ENCODE data around the gene ELOF1. TPM values are rescaled to one million over a fixed set of nuclear protein-coding genes. Genes with fewer than 3 reads are reported as not detected.
"Not testable (repeated sequence)": the region's sequence is repeated elsewhere in the genome, so short reads cannot be mapped to it uniquely, and the experiment has no call there.

ELOF1 gene
- 10 to 100 TPM; 14.7 to 45.7 (median 37.2) TPM for total RNA-seq

DNA sequence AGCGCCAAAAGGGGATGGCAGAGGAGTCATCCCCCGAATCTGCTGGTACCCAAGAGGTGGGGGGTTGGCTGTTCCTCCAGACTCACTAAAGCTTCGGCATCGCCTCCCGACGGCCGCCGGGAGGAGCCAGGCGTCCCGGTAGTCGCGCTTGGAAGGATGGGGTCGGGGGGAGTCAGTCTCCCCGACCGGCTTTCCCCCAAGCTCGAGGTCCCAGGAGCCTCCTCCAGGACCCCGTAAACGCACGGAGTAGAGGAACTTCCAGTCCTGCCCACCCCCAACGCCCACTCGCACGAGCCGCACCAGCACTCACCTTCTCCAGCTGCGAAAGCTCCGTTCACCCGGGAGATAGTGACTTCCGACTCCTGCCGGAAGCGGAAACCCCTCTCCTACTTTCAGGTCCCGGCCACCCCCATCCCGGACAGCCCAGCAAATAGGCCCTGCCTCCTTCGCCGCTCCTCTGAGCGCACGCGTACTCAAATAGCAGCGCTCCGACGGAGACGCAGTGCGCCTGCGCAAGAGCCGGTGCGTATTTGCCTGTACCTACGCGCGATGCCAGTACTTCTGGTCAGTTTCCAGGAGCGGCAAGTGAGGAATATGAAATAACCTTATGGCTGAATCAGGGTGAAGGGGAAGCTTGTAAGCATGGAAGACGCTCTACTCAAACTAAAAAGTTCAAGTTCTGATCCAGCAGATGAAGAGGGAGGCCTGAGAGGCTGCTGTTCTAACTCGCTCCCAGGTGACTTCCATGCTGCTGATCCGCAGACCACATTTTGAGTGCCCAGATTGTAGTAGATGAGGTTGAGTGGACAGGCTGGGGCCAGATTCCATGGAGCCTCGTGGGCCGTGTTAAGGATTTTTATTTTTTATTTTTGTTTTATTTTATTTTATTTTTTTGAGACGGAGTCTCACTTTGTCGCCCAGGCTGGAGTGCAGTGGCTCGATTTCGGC, at the start of gene ELOF1:
Gene ELOF1, minus strand, starts transcription at position 350 of the 948 bp plus-strand sequence. CDS start 4,883 bp downstream, outside the sequence.
- WGBS, 2 donors (ENCODE audit: low coverage in 1 of 2) = 1 to 5% methylated on average over 8 to 55 of the region's 57 CpGs
- Histone ChIP-seq H3K4me1 (peaks cover 6 to 33% (median 22%) of the 10 kb centered on the region in 4 donors), H3K27ac (peak within 1 kb of the TSS; percentile 83 to 90 (median 85)), H3K36me3 (no peaks in the 10 kb centered on the region), H3K9me3 (no peaks in the 10 kb centered on the region), H3K27me3 (no peaks in the 10 kb centered on the region), H3K4me3 (peak within 1 kb of the TSS; percentile 51 to 83 (median 78))
- peak; percentile 84 for TF ChIP-seq POLR2A (IDR thresholded peaks at IDR 0.05)
- TF ChIP-seq EP300 (IDR thresholded peaks at IDR 0.05; ENCODE audit: low read depth) = no peak
- peak; percentile 90 to 94 (median 93) for TF ChIP-seq POLR2AphosphoS5 (IDR thresholded peaks at IDR 0.05)
- TF ChIP-seq, protein P1, sequence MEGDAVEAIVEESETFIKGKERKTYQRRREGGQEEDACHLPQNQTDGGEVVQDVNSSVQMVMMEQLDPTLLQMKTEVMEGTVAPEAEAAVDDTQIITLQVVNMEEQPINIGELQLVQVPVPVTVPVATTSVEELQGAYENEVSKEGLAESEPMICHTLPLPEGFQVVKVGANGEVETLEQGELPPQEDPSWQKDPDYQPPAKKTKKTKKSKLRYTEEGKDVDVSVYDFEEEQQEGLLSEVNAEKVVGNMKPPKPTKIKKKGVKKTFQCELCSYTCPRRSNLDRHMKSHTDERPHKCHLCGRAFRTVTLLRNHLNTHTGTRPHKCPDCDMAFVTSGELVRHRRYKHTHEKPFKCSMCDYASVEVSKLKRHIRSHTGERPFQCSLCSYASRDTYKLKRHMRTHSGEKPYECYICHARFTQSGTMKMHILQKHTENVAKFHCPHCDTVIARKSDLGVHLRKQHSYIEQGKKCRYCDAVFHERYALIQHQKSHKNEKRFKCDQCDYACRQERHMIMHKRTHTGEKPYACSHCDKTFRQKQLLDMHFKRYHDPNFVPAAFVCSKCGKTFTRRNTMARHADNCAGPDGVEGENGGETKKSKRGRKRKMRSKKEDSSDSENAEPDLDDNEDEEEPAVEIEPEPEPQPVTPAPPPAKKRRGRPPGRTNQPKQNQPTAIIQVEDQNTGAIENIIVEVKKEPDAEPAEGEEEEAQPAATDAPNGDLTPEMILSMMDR (IDR thresholded peaks at IDR 0.05) = peak in 4 of 5 experiments; percentile 23 to 41 (median 34)
- peak; percentile 98 for DNase-seq
- intact Hi-C loops (cut with DNase I; ENCODE audit: low total_unique reads) = no loop called here
- in situ Hi-C loops (cut with MboI; ENCODE audit: low pct_ligation_motif_present in 1 of 4, low pct_unique_long_range_greater_than_20kb in 1 of 4, low sequenced_read_pairs in 3 of 4) = no loop called here

- TF ChIP-seq EP300 (IDR thresholded peaks at IDR 0.05; ENCODE audit: low read depth) (no peak), POLR2AphosphoS5 (IDR thresholded peaks at IDR 0.05) (no peak), POLR2A (IDR thresholded peaks at IDR 0.05) (no peak)
- TF ChIP-seq, protein P1 (IDR thresholded peaks at IDR 0.05) = no peak
- Histone ChIP-seq H3K4me1 (no peaks in the 10 kb centered on the region), H3K4me3 (no peak overlapping the region), H3K36me3 (no peaks in the 10 kb centered on the region), H3K27me3 (no peaks in the 10 kb centered on the region), H3K27ac (no peak overlapping the region), H3K9me3 (no peaks in the 10 kb centered on the region)
- no peak for DNase-seq
- 97% methylated on average over 8 of the region's 8 CpGs; no CpG with 5 or more reads in 1 of the 2 donors for WGBS, 2 donors (ENCODE audit: low coverage in 1 of 2)
- in situ Hi-C loops (cut with MboI; ENCODE audit: low pct_ligation_motif_present in 1 of 4, low pct_unique_long_range_greater_than_20kb in 1 of 4, low sequenced_read_pairs in 3 of 4) = no loop called here
- intact Hi-C loops (cut with DNase I; ENCODE audit: low total_unique reads) = no loop called here
These were observed 47.5 kb upstream of the ELOF1 start for GRCh38 chr19:11606484-11606883.

DNA sequence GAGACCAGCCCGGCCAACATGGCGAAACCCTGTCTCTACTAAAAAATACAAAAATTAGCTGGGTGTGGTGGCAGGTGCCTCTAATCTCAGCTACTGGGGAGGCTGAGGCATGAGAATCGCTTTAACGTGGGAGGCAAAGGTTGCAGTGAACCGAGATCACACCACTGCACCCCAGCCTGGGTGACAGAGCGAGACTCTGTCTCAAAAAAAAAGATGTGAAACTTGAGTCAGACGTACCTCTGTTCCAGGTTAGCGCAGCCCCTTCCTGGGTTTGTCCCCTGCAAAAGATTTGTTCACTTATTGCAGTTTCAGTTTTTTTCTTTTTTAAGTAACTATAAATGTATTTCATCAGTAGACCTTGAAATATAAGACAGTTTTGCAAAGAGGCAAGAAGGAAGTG, 40.7 kb upstream of the ELOF1 start:
- DNase-seq; H3K36me3 ChIP-seq; H3K27ac ChIP-seq; H3K4me3 ChIP-seq; H3K9me3 ChIP-seq; in situ Hi-C loops (cut with MboI; ENCODE audit: low pct_ligation_motif_present in 1 of 4, low pct_unique_long_range_greater_than_20kb in 1 of 4, low sequenced_read_pairs in 3 of 4); H3K27me3 ChIP-seq: not testable (repeated sequence)
- intact Hi-C loops (cut with DNase I; ENCODE audit: low total_unique reads) = loop anchor here (1.0 kb wide), 1 partner anchor 39 kb away; no protein-coding TSS in a partner anchor
- peaks cover 7 to 27% (median 11%) of the 10 kb centered on the region in 4 donors for H3K4me1 ChIP-seq
- WGBS, 2 donors (ENCODE audit: low coverage in 1 of 2) = 73 to 83% methylated on average over 3 to 8 of the region's 8 CpGs

DNA sequence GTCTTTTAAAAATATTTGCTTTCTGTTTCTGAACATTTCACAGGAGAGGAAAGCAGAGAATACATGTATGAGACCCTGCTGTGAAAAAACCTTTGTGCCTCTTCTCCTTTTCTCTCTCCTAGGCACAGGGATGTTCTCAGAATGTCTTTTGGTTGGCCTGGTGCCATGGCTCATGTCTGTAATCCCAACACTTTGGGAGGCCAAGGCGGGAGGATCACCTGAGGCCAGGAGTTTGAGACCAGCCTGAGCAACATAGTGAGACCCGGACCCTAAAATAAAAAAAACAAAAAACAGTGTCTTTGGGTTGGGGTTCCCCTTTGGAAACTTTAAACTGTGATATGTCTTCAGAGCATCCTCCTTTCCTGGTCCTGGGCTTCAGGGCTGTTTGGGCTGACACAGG, 39.7 kb upstream of the ELOF1 start:
- peak overlapping the region in 1 of 4 donors; percentile 81 for H3K4me3 ChIP-seq
- in situ Hi-C loops (cut with MboI; ENCODE audit: low pct_ligation_motif_present in 1 of 4, low pct_unique_long_range_greater_than_20kb in 1 of 4, low sequenced_read_pairs in 3 of 4) = no loop called here
- WGBS, 2 donors (ENCODE audit: low coverage in 1 of 2) = 96% methylated on average over 2 of the region's 2 CpGs; no CpG with 5 or more reads in 1 of the 2 donors

More for the DNA sequence above, 39.7 kb upstream of the ELOF1 start:
- intact Hi-C loops (cut with DNase I; ENCODE audit: low total_unique reads) = loop anchor here (1.0 kb wide), 1 partner anchor 40 kb away; no protein-coding TSS in a partner anchor
- Histone ChIP-seq H3K9me3 (no peaks in the 10 kb centered on the region), H3K4me1 (peaks cover 7 to 27% (median 11%) of the 10 kb centered on the region in 4 donors), H3K27ac (no peak overlapping the region), H3K36me3 (no peaks in the 10 kb centered on the region), H3K27me3 (no peaks in the 10 kb centered on the region)
- TF ChIP-seq POLR2A (IDR thresholded peaks at IDR 0.05) (no peak), EP300 (IDR thresholded peaks at IDR 0.05; ENCODE audit: low read depth) (no peak), POLR2AphosphoS5 (IDR thresholded peaks at IDR 0.05) (no peak)
- TF ChIP-seq, protein P1 (IDR thresholded peaks at IDR 0.05) = no peak
- DNase-seq = no peak

Data from transverse colon (tissue), 4 donors.